ENCODE measurements around the gene ITGB1BP2. TPM values are rescaled to one million over a fixed set of nuclear protein-coding genes. Genes with fewer than 3 reads are reported as not detected.

Gene ITGB1BP2
- total RNA-seq = 1 to 10 TPM in 3 of 9 donors, under 1 TPM in 5, not detected in 1; 0.18 to 3.2 (median 0.81) TPM
- 1 to 10 TPM in 2 of 3 donors, under 1 TPM in 1; 0.31 to 1.6 (median 1.5) TPM for polyA plus RNA-seq
- long read RNA-seq, donor 1 = 0 reads
- long read RNA-seq, donor 2, partial matches to known transcripts = 0 of 1 reads
- long read RNA-seq, donor 2, other reads (novel, unspliced or antisense) = 0 of 1 reads
- long read RNA-seq, donor 3 = 0 reads
- long read RNA-seq, donor 4 = 0 reads
- long read RNA-seq, donor 5 = 0 reads
- long read RNA-seq, donor 6 = 0 reads
- long read RNA-seq, donor 7 = 0 reads
- long read RNA-seq, donor 8 = 0 reads
- long read RNA-seq, donor 9 = 0 reads
- long read RNA-seq, donor 10 = 0 reads

DNA sequence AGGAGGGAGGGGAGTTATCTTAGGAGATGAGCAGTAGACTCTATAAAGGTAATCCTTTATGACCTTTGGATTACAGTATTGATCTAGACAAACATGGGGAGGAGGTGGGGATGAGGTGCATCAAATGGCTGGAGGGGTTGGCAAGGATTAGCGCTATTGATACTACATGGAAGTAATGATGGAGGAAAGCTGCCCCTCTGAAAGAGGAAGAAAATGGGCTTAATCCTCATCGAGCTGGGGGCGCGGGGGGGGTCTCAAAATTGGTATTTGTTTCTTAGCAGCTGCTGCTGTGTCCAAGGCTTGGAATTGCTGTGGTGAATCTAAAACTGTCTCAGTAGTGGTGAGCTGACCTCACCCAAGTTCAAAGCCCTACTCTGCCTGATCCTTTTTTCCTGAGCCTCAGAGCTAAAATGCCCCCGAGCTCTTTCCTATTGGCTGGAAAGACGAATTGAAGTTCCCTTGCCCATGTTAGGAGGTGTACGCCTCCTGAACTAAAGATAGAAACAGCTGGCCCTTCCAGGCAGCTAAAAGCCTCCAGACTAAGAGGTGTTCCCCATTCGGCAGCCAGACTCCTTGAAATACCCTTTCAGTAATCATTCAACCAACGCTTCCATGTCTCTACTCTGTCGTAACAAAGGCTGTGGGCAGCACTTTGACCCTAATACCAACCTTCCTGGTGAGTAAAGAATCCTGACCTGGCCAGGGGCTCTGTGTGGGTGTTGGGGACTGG lies at the start of gene ITGB1BP2:
ITGB1BP2 (plus strand) TSS at position 556 of the 730 bp plus-strand sequence; CDS start at position 613, 57 bp downstream.
- intact Hi-C loops (cut with DNase I) = no loop called here
- H3K36me3 ChIP-seq (replicated peaks in 1 of 2) = peaks cover 0 to 43% of the 10 kb centered on the region in 2 donors
- TF ChIP-seq, protein P1, sequence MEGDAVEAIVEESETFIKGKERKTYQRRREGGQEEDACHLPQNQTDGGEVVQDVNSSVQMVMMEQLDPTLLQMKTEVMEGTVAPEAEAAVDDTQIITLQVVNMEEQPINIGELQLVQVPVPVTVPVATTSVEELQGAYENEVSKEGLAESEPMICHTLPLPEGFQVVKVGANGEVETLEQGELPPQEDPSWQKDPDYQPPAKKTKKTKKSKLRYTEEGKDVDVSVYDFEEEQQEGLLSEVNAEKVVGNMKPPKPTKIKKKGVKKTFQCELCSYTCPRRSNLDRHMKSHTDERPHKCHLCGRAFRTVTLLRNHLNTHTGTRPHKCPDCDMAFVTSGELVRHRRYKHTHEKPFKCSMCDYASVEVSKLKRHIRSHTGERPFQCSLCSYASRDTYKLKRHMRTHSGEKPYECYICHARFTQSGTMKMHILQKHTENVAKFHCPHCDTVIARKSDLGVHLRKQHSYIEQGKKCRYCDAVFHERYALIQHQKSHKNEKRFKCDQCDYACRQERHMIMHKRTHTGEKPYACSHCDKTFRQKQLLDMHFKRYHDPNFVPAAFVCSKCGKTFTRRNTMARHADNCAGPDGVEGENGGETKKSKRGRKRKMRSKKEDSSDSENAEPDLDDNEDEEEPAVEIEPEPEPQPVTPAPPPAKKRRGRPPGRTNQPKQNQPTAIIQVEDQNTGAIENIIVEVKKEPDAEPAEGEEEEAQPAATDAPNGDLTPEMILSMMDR (IDR thresholded peaks at IDR 0.05) = no peak
- TF ChIP-seq POLR2A (IDR thresholded peaks at IDR 0.05) = no peak
- H3K4me3 ChIP-seq = no peak within 1 kb of the TSS
- H3K9me3 ChIP-seq (replicated peaks in 1 of 3) = no peaks in the 10 kb centered on the region
- 61 to 70% (median 67%) methylated on average over 9 to 10 of the region's 10 CpGs for WGBS, 4 donors
- H3K27ac ChIP-seq = peak within 1 kb of the TSS in 1 of 5 donors; percentile 17
- no peaks in the 10 kb centered on the region for H3K27me3 ChIP-seq
- peak in 1 of 7 donors; percentile 21 for DNase-seq
- peaks cover 0 to 8% of the 10 kb centered on the region in 2 donors for H3K4me1 ChIP-seq (replicated peaks in 1 of 2)

DNA sequence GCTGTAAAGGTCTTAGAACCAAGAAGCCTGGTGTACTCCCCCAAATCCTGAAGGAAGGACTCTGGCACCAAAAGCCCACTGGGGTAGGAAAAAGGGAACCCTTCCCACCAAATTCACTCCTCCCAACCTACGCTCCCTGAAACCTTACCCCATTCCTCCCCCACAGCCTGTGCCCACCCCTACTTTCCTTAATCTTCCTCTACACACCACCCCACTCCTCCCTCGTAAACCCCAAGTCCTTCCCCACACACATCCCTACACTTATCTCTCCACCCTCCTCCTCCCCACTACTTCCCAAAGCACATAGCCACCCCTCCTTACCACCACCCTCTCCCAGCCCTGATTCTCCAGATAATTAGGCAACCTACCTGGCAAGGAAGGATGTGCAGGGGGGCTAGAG lies 49.3 kb upstream of the ITGB1BP2 start:
- intact Hi-C loops (cut with DNase I) = loop anchor here in 1 of 2 donors (5.0 kb wide), 1 partner anchor 35 kb away; no protein-coding TSS in a partner anchor
- no peak for DNase-seq
- Histone ChIP-seq H3K9me3 (replicated peaks in 1 of 3) (no peaks in the 10 kb centered on the region), H3K36me3 (replicated peaks in 1 of 2) (peaks cover 0 to 35% of the 10 kb centered on the region in 2 donors), H3K4me1 (replicated peaks in 1 of 2) (peaks cover 0 to 7% of the 10 kb centered on the region in 2 donors), H3K4me3 (peak overlapping the region in 1 of 4 donors; percentile 51), H3K27me3 (peaks cover 14% of the 10 kb centered on the region), H3K27ac (peak overlapping the region in 1 of 5 donors; percentile 2)
- TF ChIP-seq POLR2A (IDR thresholded peaks at IDR 0.05) = no peak
- TF ChIP-seq, protein P1 (IDR thresholded peaks at IDR 0.05) = no peak
- 58 to 74% (median 62%) methylated on average over 2 of the region's 2 CpGs for WGBS, 4 donors

DNA sequence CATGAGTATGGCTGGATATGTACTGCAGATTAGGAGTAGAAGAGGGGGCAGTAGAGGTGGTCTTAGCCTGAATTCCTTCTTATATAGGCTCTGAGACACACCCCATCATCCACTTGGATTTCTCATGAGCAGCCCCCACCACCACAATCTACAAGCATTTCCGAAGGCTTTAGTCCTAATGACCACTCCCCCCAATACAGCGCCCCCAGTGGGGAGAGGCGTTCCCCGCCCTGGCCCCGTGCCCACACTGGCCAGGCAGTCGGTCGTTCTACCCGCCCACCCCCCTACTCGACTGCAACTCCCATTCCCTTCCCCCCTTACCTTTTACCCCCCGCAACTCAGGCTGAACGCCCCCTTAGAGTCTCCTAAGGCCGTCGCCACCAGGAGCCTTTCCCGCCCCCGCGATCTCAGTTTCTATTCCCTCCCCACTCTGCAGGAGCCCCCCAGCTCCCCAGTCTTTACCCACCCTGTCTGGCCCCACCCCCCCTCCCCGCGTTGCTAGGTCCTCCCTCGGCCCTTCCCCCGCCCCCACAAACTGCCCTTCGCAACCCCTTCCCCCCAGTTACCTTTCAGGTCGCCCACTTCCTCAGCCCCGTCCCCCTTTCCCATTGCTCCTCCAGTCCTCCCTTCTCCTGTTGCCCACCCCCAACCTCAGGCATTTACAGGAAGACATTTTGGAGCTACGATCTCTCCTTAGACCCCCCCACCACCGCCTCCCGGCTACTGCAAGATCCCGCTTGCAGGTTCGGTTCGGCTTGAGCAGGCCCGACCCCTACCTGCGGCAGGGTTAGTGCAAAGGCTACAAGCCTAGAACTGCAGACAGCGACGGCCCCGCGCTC lies 48.1 kb upstream of the ITGB1BP2 start:
- 0 to 46% (median 12%) methylated on average over 2 to 35 of the region's 35 CpGs for WGBS, 4 donors
- intact Hi-C loops (cut with DNase I) = loop anchor here in 1 of 2 donors (5.0 kb wide), 1 partner anchor 34 kb away; no protein-coding TSS in a partner anchor
- peak; percentile 36 to 62 (median 51) for DNase-seq
- Histone ChIP-seq H3K36me3 (replicated peaks in 1 of 2) (peaks cover 0 to 22% of the 10 kb centered on the region in 2 donors), H3K9me3 (replicated peaks in 1 of 3) (no peaks in the 10 kb centered on the region), H3K27me3 (peaks cover 14% of the 10 kb centered on the region), H3K27ac (peak overlapping the region in 4 of 5 donors; percentile 60 to 90 (median 79)), H3K4me1 (replicated peaks in 1 of 2) (peaks cover 0 to 7% of the 10 kb centered on the region in 2 donors), H3K4me3 (peak overlapping the region; percentile 33 to 60 (median 46))
- TF ChIP-seq, protein P1 (IDR thresholded peaks at IDR 0.05) = peak in 5 of 6 experiments; percentile 25 to 37 (median 28)
- no peak for TF ChIP-seq POLR2A (IDR thresholded peaks at IDR 0.05)
